ENCODE measurements around the gene LY9.
"Not testable (repeated sequence)": the region's sequence is repeated elsewhere in the genome, so short reads cannot be mapped to it uniquely, and the experiment has no call there.

The LY9 gene

GRCh38 chr1:160780398-160780755 lies 15.6 kb upstream of the LY9 start:
- H3K4me3 ChIP-seq = no peak overlapping the region
- H3K27ac ChIP-seq = no peak overlapping the region
- TF ChIP-seq CTCF (IDR thresholded peaks at IDR 0.05) = no peak
- DNase-seq (ENCODE audit: low spot score) = no peak

GRCh38 chr1:160781186-160781766 lies 14.7 kb upstream of the LY9 start:
- Histone ChIP-seq H3K4me3 (no peak overlapping the region), H3K27ac (no peak overlapping the region)
- no peak for TF ChIP-seq CTCF (IDR thresholded peaks at IDR 0.05)
- DNase-seq (ENCODE audit: low spot score) = no peak

- no peak for DNase-seq (ENCODE audit: low spot score)
- no peak for TF ChIP-seq CTCF (IDR thresholded peaks at IDR 0.05)
- Histone ChIP-seq H3K27ac (no peak overlapping the region), H3K4me3 (no peak overlapping the region)
Measured at GRCh38 chr1:160781914-160782689, 13.9 kb upstream of the LY9 start.

GRCh38 chr1:160782988-160783765 lies 12.8 kb upstream of the LY9 start:
- H3K4me3 ChIP-seq; DNase-seq (ENCODE audit: low spot score); H3K27ac ChIP-seq: not testable (repeated sequence)

- no peak for TF ChIP-seq CTCF (IDR thresholded peaks at IDR 0.05)
- no peak for DNase-seq (ENCODE audit: low spot score)
- Histone ChIP-seq H3K4me3 (no peak overlapping the region), H3K27ac (no peak overlapping the region)
Measured at GRCh38 chr1:160789051-160789701, 6.8 kb upstream of the LY9 start.

- DNase-seq (ENCODE audit: low spot score) = no peak
- Histone ChIP-seq H3K4me3 (no peak overlapping the region), H3K27ac (no peak overlapping the region)
- TF ChIP-seq CTCF (IDR thresholded peaks at IDR 0.05) = no peak
Measured at GRCh38 chr1:160789702-160790611, 6.0 kb upstream of the LY9 start.
